Skeletal muscle tissue (tissue), 4 donors: ENCODE results near the gene COL4A1. TPM values are rescaled to one million over a fixed set of nuclear protein-coding genes. Genes with fewer than 3 reads are reported as not detected.

Experiments
- H3K27ac ChIP-seq: one replicate; pipeline ENCODE4 v1.7.0; 2013; ENCODE audit warnings: mild to moderate bottlenecking, low read depth, low read length, inconsistent platforms
- H3K27me3 ChIP-seq, 3 donors: one replicate each; pipeline ENCODE4 v1.7.0; 2013; ENCODE audit warnings: low read length in 3 of 3; ENCODE audit not compliant: control insufficient read depth in 3 of 3, insufficient read depth in 3 of 3
- H3K36me3 ChIP-seq, 3 donors: one replicate each; pipeline ENCODE4 v1.7.0; 2013; ENCODE audit warnings: low read length in 3 of 3; ENCODE audit not compliant: control insufficient read depth in 3 of 3, insufficient read depth in 3 of 3
- H3K4me1 ChIP-seq, 3 donors: one replicate each; pipeline ENCODE4 v1.7.0; 2013; ENCODE audit warnings: low read length in 3 of 3, mild to moderate bottlenecking in 3 of 3; ENCODE audit not compliant: control insufficient read depth in 3 of 3, insufficient read depth in 3 of 3
- H3K4me3 ChIP-seq, 3 donors: one replicate each; pipeline ENCODE4 v1.7.0; 2013; ENCODE audit warnings: low read length in 3 of 3
- H3K9ac ChIP-seq, 3 donors: one replicate each; pipeline ENCODE4 v1.7.0; 2013; ENCODE audit warnings: low read length in 3 of 3, mild to moderate bottlenecking in 3 of 3, moderate library complexity in 2 of 3, low read depth in 1 of 3
- H3K9me3 ChIP-seq, 3 donors: one replicate each; pipeline ENCODE4 v1.7.0; 2013; ENCODE audit warnings: low read length in 3 of 3; ENCODE audit not compliant: control insufficient read depth in 3 of 3
- total RNA-seq: library from RNA; depleted of rRNA; stranded (reverse); fragments of >200 nt; gene quantifications from one replicate; pipeline ENCODE4 v1.2.3, GENCODE V29; 2014
- donor health status: Osteomylitis.

The COL4A1 gene
- total RNA-seq, 1 donor from 2014 or later = 774 TPM

- no peaks in the 10 kb centered on the region for H3K9me3 ChIP-seq
- no peaks in the 10 kb centered on the region for H3K27me3 ChIP-seq
- H3K27ac ChIP-seq = peak overlapping the region; percentile 69
- H3K4me1 ChIP-seq = peaks cover 33 to 43% (median 40%) of the 10 kb centered on the region in 3 donors
- peak overlapping the region; percentile 44 to 78 (median 56) for H3K4me3 ChIP-seq
- H3K36me3 ChIP-seq = no peaks in the 10 kb centered on the region
- H3K9ac ChIP-seq = peak overlapping the region in 2 of 3 donors; percentile 74 to 85
Measured at GRCh38 chr13:110138700-110139036, 168.3 kb downstream of the COL4A1 start.

DNA sequence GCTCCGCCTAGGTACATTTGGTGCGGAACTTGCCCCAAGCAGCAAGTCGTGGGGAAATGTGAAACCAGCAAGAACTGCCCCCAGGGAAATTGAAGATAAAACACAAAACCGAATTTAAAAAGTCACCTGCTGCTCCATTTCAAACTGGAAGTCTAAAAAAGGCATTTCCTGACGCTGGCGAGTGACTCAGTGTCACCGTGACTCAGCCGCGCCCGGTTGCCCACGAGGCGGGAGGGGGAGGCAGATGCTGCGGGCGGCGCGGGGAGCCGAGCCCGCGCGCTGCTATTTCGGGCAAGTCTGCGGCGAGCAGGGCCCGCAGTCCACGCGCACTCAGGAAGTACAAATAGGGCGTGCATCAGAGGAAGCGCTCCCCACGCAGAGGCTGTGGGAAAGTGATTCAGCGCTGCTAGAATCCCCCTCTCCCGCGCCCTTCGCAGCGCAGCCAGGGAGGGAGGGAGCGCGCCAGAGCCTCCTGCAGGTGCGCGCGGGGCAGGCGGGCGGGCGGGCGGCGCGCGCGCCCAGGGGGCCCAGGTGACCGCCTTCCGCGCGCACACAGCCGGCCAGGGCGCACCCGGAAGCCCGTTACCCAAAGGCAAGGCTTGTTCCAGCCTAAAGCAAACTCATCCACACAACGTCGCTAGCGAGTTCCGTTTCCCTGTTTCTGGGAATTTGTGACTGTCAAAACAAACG is 168.8 kb downstream of the COL4A1 start:
- H3K27ac ChIP-seq = peak overlapping the region; percentile 69
- peak overlapping the region; percentile 48 to 85 (median 74) for H3K9ac ChIP-seq
- H3K27me3 ChIP-seq = no peaks in the 10 kb centered on the region
- H3K36me3 ChIP-seq = no peaks in the 10 kb centered on the region
- peaks cover 34 to 46% (median 44%) of the 10 kb centered on the region in 3 donors for H3K4me1 ChIP-seq
- peak overlapping the region; percentile 56 to 78 (median 76) for H3K4me3 ChIP-seq
- H3K9me3 ChIP-seq = no peaks in the 10 kb centered on the region

- H3K36me3 ChIP-seq = no peaks in the 10 kb centered on the region
- peaks cover 34 to 46% (median 45%) of the 10 kb centered on the region in 3 donors for H3K4me1 ChIP-seq
- H3K27ac ChIP-seq = peak overlapping the region; percentile 69
- no peaks in the 10 kb centered on the region for H3K27me3 ChIP-seq
- H3K9ac ChIP-seq = peak overlapping the region; percentile 48 to 85 (median 74)
- no peaks in the 10 kb centered on the region for H3K9me3 ChIP-seq
- peak overlapping the region; percentile 56 to 78 (median 76) for H3K4me3 ChIP-seq
Measured at GRCh38 chr13:110137680-110138009, 169.3 kb downstream of the COL4A1 start.

DNA sequence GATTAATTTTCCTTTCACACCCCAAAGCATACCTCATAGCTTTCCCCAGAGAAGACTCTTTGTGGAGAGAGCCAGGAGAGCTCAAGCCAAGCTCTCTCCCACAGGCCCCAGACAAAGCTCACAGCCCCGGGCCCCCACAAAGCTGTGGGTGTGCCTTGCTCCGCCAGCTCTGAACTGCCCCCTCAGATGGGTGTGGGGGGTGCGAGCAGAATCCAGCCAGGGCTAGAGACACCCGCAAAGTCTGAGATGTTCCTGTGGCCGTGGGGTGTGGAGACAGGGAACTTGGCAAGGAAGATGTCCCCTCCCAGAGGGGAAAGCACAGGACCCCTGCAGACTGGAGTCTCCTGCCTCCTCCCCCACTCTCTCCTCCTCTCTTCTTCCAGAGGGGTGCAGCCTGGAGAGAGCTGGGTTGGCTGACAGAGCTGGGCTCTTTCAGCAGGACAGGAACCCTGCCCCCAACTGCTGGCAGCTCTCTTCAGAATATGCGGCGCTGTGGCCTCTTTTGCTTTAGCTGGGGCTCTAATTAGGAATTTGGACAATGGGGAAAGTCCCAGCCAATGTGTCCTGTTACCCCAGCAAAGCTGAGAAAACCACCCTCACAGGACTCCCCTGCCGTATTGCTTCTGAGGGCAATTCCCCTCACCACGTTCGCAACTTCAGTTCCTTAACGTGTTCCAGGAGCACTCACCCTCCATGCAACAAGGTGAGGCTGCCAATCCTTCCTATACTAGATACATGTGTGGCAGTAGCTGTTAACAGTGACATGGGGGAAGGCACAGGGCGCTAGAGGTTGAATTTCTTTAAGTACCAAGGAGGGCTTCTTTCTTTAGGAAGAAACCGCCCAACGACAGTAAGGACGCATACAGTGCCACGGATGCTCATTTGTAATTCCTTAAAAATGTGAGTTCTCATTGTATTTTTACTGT is 170.0 kb downstream of the COL4A1 start:
- no peaks in the 10 kb centered on the region for H3K9me3 ChIP-seq
- H3K4me3 ChIP-seq = peak overlapping the region in 1 of 3 donors; percentile 49
- H3K36me3 ChIP-seq = no peaks in the 10 kb centered on the region
- peak overlapping the region in 2 of 3 donors; percentile 34 to 85 for H3K9ac ChIP-seq
- peak overlapping the region; percentile 69 for H3K27ac ChIP-seq
- H3K27me3 ChIP-seq = no peaks in the 10 kb centered on the region
- peaks cover 34 to 50% (median 46%) of the 10 kb centered on the region in 3 donors for H3K4me1 ChIP-seq

- peak overlapping the region in 1 of 3 donors; percentile 62 for H3K9ac ChIP-seq
- no peaks in the 10 kb centered on the region for H3K27me3 ChIP-seq
- H3K27ac ChIP-seq = peak overlapping the region; percentile 69
- no peaks in the 10 kb centered on the region for H3K9me3 ChIP-seq
- H3K4me1 ChIP-seq = peaks cover 34 to 50% (median 46%) of the 10 kb centered on the region in 3 donors
- no peak overlapping the region for H3K4me3 ChIP-seq
- no peaks in the 10 kb centered on the region for H3K36me3 ChIP-seq
Measured at GRCh38 chr13:110135977-110136597, 170.9 kb downstream of the COL4A1 start.

- peak overlapping the region in 1 of 3 donors; percentile 52 for H3K4me3 ChIP-seq
- H3K4me1 ChIP-seq = peaks cover 34 to 51% (median 49%) of the 10 kb centered on the region in 3 donors
- peak overlapping the region; percentile 91 for H3K27ac ChIP-seq
- H3K9me3 ChIP-seq = no peaks in the 10 kb centered on the region
- H3K9ac ChIP-seq = peak overlapping the region in 2 of 3 donors; percentile 58 to 71
- no peaks in the 10 kb centered on the region for H3K36me3 ChIP-seq
- no peaks in the 10 kb centered on the region for H3K27me3 ChIP-seq
Measured at GRCh38 chr13:110134801-110135200, 172.2 kb downstream of the COL4A1 start.

GRCh38 chr13:110133425-110134235 is 173.3 kb downstream of the COL4A1 start:
- Histone ChIP-seq H3K27me3 (no peaks in the 10 kb centered on the region), H3K9ac (no peak overlapping the region), H3K27ac (peak overlapping the region; percentile 57), H3K9me3 (no peaks in the 10 kb centered on the region), H3K36me3 (no peaks in the 10 kb centered on the region), H3K4me1 (peaks cover 32 to 55% (median 48%) of the 10 kb centered on the region in 3 donors), H3K4me3 (no peak overlapping the region)

- Histone ChIP-seq H3K9me3 (no peaks in the 10 kb centered on the region), H3K27me3 (no peaks in the 10 kb centered on the region), H3K9ac (peak overlapping the region in 1 of 3 donors; percentile 33), H3K27ac (peak overlapping the region; percentile 38), H3K4me3 (no peak overlapping the region), H3K4me1 (peaks cover 26 to 55% (median 44%) of the 10 kb centered on the region in 3 donors), H3K36me3 (no peaks in the 10 kb centered on the region)
Measured at GRCh38 chr13:110132225-110132982, 174.6 kb downstream of the COL4A1 start.

GRCh38 chr13:110131424-110131823 is 175.5 kb downstream of the COL4A1 start:
- Histone ChIP-seq H3K36me3 (no peaks in the 10 kb centered on the region), H3K4me3 (no peak overlapping the region), H3K9me3 (no peaks in the 10 kb centered on the region), H3K9ac (no peak overlapping the region), H3K27me3 (no peaks in the 10 kb centered on the region), H3K4me1 (peaks cover 26 to 55% (median 43%) of the 10 kb centered on the region in 3 donors), H3K27ac (no peak overlapping the region)
